ENCODE measurements around the gene CCR5. TPM values are rescaled to one million over a fixed set of nuclear protein-coding genes. Genes with fewer than 3 reads are reported as not detected.

Gene CCR5
- total RNA-seq, 1 experiment from 2014 or later = not detected

DNA sequence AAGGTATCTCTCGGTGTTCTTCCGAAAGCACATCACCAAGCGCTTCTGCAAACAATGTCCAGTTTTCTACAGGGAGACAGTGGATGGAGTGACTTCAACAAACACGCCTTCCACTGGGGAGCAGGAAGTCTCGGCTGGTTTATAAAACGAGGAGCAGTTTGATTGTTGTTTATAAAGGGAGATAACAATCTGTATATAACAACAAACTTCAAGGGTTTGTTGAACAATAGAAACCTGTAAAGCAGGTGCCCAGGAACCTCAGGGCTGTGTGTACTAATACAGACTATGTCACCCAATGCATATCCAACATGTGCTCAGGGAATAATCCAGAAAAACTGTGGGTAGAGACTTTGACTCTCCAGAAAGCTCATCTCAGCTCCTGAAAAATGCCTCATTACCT, 12.3 kb upstream of the CCR5 start:
- DNase-seq (ENCODE audit: low read depth) = no peak

GRCh38 chr3:46359733-46360493, 10.8 kb upstream of the CCR5 start:
- DNase-seq (ENCODE audit: low read depth) = peak; percentile 82

GRCh38 chr3:46360907-46361306, 9.8 kb upstream of the CCR5 start:
- DNase-seq (ENCODE audit: low read depth) = peak; percentile 38

- peak; percentile 92 for DNase-seq (ENCODE audit: low read depth)
Measured at GRCh38 chr3:46361408-46362283, 9.1 kb upstream of the CCR5 start.

DNA sequence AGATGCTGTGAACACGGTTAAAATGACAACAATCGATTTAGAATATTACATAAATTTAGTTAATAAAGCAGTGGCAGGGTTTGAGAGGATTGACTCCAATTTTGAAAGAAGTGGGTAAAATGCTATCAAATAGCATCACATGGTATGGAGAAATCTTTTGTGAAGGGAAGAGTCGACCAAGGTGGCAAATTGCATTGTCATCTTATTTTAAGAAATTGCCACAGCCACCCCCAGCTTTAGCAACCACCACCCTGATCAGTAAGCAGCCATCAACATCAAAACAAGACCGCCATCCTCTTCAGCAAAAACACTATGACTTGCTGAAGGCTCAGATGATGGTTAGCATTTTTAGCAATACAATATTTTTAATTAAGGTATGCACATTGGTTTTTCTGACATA, 5.7 kb upstream of the CCR5 start:
- DNase-seq (ENCODE audit: low read depth) = no peak

DNA sequence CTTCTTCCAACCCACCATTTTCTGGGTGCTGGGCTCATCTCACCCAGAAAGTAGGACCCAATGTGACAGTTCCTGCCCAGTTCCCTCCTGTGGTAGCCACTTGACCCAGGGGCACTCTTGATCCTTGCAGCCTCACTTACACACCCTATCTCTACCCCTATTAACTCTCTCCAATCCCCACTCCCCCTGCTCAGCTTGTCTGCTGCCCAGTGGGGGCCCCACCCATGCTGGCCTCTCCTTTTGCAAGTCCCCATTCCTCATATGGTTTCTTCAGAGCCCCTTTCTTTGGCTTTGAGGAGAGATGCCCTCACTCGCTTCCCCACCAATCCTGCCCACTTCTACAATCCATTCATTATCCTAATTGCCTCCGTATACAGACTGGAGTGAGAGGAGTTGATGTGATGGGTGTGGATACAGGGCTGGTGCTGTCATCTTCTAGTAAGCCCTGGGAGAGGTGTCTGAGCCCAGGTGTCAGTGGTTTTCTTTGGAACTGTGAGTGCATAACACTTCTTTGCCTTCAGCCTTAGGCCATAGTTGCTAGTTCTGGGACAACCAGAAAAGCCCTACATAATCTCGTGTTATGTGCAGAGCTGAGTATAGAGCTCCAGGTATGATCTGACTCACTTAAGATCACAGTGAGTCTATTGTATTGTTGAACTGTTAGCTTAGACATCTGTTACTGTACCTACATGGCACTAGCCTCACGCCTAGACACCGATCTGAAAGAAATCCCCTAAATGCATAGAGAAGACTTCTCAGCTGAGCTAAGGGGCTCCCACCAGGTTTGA, 4.8 kb upstream of the CCR5 start:
- DNase-seq (ENCODE audit: low read depth) = no peak

DNA sequence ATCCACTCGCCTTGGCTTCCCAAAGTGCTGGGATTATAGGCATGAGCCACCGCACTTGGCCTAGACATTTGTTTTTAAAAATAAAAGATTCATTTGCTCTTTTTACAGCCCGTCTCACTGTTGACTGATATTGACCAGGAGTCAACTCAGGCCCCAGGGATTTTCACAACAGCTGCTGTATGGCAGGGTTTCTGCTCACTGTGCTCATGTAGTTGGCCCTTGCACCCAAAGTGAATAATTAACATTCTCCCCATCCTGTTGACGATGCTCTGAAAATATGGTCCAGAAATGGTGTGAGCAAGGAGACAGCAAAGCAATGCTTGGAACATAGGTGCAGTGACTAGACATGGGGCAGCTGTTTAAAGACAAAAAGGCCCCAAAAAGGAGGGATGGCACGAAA, 2.9 kb upstream of the CCR5 start:
- DNase-seq (ENCODE audit: low read depth) = no peak

DNA sequence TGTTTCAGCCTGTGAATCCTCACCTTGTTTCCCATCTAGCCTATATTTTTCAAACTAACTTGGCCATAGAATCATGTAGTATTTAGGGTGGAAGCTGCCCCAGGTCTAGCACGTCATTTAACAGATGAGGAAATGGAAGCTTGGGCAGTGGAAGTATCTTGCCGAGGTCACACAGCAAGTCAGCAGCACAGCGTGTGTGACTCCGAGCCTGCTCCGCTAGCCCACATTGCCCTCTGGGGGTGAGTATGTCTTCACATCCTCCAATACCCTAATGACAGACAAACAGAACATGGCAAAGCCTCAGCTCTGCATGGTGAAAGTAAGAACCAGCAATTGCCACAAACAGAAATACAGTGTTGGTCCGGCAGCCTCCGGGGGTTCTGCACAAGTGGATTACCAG, 2.2 kb upstream of the CCR5 start:
- peak; percentile 77 for DNase-seq (ENCODE audit: low read depth)

DNA sequence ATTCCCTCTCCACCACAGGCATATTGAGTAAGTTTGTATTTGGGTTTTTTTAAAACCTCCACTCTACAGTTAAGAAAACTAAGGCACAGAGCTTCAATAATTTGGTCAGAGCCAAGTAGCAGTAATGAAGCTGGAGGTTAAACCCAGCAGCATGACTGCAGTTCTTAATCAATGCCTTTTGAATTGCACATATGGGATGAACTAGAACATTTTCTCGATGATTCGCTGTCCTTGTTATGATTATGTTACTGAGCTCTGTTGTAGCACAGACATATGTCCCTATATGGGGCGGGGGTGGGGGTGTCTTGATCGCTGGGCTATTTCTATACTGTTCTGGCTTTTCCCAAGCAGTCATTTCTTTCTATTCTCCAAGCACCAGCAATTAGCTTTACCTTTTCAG, 1.6 kb upstream of the CCR5 start:
- no peak for DNase-seq (ENCODE audit: low read depth)

- DNase-seq (ENCODE audit: low read depth) = no peak
Measured at GRCh38 chr3:46369675-46370132, 1.0 kb upstream of the CCR5 start.

DNA sequence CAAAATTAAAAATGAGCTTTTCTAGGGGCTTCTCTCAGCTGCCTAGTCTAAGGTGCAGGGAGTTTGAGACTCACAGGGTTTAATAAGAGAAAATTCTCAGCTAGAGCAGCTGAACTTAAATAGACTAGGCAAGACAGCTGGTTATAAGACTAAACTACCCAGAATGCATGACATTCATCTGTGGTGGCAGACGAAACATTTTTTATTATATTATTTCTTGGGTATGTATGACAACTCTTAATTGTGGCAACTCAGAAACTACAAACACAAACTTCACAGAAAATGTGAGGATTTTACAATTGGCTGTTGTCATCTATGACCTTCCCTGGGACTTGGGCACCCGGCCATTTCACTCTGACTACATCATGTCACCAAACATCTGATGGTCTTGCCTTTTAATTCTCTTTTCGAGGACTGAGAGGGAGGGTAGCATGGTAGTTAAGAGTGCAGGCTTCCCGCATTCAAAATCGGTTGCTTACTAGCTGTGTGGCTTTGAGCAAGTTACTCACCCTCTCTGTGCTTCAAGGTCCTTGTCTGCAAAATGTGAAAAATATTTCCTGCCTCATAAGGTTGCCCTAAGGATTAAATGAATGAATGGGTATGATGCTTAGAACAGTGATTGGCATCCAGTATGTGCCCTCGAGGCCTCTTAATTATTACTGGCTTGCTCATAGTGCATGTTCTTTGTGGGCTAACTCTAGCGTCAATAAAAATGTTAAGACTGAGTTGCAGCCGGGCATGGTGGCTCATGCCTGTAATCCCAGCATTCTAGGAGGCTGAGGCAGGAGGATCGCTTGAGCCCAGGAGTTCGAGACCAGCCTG, 984 bp downstream of the CCR5 start:
- peak; percentile 13 for DNase-seq (ENCODE audit: low read depth)

GRCh38 chr3:46372492-46373359, 2.0 kb downstream of the CCR5 start:
- DNase-seq (ENCODE audit: low read depth) = peak; percentile 51

DNA sequence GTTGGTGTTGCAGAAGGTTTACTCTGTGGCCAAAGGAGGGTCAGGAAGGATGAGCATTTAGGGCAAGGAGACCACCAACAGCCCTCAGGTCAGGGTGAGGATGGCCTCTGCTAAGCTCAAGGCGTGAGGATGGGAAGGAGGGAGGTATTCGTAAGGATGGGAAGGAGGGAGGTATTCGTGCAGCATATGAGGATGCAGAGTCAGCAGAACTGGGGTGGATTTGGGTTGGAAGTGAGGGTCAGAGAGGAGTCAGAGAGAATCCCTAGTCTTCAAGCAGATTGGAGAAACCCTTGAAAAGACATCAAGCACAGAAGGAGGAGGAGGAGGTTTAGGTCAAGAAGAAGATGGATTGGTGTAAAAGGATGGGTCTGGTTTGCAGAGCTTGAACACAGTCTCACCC, 4.0 kb downstream of the CCR5 start:
- DNase-seq (ENCODE audit: low read depth) = no peak

GRCh38 chr3:46375218-46375617, 4.5 kb downstream of the CCR5 start:
- DNase-seq (ENCODE audit: low read depth) = no peak

DNA sequence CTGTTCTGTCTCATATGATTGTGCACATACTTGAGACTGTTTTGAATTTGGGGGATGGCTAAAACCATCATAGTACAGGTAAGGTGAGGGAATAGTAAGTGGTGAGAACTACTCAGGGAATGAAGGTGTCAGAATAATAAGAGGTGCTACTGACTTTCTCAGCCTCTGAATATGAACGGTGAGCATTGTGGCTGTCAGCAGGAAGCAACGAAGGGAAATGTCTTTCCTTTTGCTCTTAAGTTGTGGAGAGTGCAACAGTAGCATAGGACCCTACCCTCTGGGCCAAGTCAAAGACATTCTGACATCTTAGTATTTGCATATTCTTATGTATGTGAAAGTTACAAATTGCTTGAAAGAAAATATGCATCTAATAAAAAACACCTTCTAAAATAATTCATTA, 5.1 kb downstream of the CCR5 start:
- no peak for DNase-seq (ENCODE audit: low read depth)

- DNase-seq (ENCODE audit: low read depth) = peak; percentile 71
Measured at GRCh38 chr3:46378426-46378942, 7.7 kb downstream of the CCR5 start.

GRCh38 chr3:46380471-46381221, 9.9 kb downstream of the CCR5 start:
- DNase-seq (ENCODE audit: low read depth) = peak; percentile 46

DNA sequence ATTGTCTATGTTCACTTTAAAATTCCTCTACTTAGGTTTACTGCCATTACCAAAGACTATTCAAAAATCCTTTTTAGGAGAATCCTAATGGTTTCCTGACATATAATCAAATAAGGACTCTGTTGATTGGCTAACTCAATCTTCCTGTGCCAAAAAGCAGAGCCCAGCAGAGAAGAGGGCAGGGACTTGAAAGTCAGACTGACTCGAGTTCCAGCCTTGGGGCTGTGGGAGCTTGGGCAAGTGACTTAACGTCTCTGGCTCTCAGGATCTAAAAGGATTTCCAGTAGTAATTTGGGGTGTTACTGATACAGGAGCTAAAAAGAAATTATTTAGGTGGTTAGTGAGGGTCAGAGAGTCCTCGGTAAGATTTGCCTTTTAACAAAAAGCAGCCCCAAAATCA, 10.9 kb downstream of the CCR5 start:
- DNase-seq (ENCODE audit: low read depth) = peak; percentile 18

DNA sequence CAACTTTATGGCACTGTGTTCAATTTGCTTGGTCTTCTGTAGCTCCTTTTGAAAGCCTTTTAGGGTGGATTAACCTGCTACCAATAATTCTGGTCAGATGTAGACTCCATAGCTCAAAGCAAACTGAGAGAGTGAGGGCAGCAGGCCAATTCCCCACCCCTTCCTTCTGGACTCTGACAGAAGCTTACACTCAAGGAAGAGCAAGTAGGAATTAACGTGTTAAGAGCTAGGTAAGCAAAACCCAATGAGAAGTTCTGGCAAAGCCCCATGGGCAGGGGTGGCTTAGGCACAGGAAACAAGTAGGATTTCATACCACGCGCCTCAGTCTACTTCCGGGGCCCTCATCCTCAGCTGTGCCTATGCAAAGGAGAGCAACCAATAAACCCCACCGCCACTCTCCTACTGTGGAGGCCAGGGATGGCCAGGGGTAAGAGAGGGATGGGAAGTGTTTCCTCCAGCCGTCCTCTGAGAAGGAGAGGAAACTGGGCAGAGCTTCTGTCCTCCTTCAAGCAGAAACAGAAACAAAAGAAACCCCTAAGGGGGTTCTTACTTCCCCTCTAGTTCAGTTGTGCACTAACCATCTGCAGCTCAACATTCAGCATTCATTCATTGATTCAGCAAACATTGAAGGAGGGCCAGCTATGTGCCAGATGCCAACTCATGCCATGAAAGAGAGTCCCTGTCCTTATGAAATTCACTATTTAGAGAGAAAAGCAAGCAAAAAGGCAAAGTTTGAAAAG, 12.6 kb downstream of the CCR5 start:
- DNase-seq (ENCODE audit: low read depth) = no peak
